ENCODE results near the gene XBP1.

GRCh38 chr22:28772633-28773460 is 27.5 kb downstream of the XBP1 start, which contains the start of gene CCDC117:
- TF ChIP-seq, protein P1, sequence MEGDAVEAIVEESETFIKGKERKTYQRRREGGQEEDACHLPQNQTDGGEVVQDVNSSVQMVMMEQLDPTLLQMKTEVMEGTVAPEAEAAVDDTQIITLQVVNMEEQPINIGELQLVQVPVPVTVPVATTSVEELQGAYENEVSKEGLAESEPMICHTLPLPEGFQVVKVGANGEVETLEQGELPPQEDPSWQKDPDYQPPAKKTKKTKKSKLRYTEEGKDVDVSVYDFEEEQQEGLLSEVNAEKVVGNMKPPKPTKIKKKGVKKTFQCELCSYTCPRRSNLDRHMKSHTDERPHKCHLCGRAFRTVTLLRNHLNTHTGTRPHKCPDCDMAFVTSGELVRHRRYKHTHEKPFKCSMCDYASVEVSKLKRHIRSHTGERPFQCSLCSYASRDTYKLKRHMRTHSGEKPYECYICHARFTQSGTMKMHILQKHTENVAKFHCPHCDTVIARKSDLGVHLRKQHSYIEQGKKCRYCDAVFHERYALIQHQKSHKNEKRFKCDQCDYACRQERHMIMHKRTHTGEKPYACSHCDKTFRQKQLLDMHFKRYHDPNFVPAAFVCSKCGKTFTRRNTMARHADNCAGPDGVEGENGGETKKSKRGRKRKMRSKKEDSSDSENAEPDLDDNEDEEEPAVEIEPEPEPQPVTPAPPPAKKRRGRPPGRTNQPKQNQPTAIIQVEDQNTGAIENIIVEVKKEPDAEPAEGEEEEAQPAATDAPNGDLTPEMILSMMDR (IDR thresholded peaks at IDR 0.05): peak in 2 of 3 experiments; percentile 15 to 19
- TF ChIP-seq POLR2A (IDR thresholded peaks at IDR 0.05): peak; percentile 75

Measured in testis (tissue), 2 donors.